Lower leg skin (tissue), 3 donors: ENCODE data around the gene OVCH1.

Experiments used
- POLR2A ChIP-seq, 2 donors: fragments of 450-650 bp; IDR thresholded peaks; one replicate each; pipeline ENCODE4 v1.6.1; 2016 to 2017; ENCODE audit warnings: antibody characterized with exemption in 2 of 2, mild to moderate bottlenecking in 1 of 2, moderate library complexity in 1 of 2
- TF ChIP-seq, protein P1 (sequence below), 3 donors: fragments of 450-650 bp; IDR thresholded peaks; one replicate each; pipeline ENCODE4 v1.5.1; 2016; ENCODE audit warnings: antibody characterized with exemption in 3 of 3, mild to moderate bottlenecking in 3 of 3, moderate library complexity in 2 of 3

DNA sequence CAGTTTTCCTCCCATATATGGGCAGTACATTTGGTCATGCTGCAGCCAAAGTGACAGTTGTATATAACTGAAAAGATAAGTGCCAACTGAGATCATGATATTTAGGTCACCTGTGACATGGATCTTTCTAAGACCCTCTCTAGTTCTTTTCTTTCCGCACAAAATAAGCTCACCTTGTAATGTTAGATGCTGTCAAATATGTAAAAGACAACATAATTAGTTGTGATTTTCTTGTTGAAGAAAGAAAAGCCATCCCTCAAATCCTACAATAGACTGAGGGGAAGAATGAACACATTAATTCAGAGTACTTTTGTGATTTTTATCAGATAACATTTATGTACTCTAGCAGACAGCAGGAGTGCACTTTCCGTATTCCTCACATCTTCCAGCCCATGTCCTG is 37.4 kb downstream of the OVCH1 start:
- no peak for TF ChIP-seq POLR2A (IDR thresholded peaks at IDR 0.05)
- TF ChIP-seq, protein P1, sequence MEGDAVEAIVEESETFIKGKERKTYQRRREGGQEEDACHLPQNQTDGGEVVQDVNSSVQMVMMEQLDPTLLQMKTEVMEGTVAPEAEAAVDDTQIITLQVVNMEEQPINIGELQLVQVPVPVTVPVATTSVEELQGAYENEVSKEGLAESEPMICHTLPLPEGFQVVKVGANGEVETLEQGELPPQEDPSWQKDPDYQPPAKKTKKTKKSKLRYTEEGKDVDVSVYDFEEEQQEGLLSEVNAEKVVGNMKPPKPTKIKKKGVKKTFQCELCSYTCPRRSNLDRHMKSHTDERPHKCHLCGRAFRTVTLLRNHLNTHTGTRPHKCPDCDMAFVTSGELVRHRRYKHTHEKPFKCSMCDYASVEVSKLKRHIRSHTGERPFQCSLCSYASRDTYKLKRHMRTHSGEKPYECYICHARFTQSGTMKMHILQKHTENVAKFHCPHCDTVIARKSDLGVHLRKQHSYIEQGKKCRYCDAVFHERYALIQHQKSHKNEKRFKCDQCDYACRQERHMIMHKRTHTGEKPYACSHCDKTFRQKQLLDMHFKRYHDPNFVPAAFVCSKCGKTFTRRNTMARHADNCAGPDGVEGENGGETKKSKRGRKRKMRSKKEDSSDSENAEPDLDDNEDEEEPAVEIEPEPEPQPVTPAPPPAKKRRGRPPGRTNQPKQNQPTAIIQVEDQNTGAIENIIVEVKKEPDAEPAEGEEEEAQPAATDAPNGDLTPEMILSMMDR (IDR thresholded peaks at IDR 0.05): no peak
